ENCODE measurements around the gene FOXP1.

- no peak for TF ChIP-seq SP1 (IDR thresholded peaks at IDR 0.05)
- no peak for TF ChIP-seq PKNOX1 (IDR thresholded peaks at IDR 0.05)
- TF ChIP-seq ZNF384 (IDR thresholded peaks at IDR 0.05), result no peak
- no peak for TF ChIP-seq BHLHE40 (IDR thresholded peaks at IDR 0.05; ENCODE audit: borderline replicate concordance)
- no peak for TF ChIP-seq SUZ12 (IDR thresholded peaks at IDR 0.05)
- no peak for TF ChIP-seq ELF4 (IDR thresholded peaks at IDR 0.05)
- no peak for TF ChIP-seq FOXM1 (IDR thresholded peaks at IDR 0.05; ENCODE audit: borderline replicate concordance)
- no peak for TF ChIP-seq HDGF (IDR thresholded peaks at IDR 0.05; ENCODE audit: borderline replicate concordance)
- TF ChIP-seq NFRKB (IDR thresholded peaks at IDR 0.05), result no peak
- no peak for TF ChIP-seq FOXK2 (IDR thresholded peaks at IDR 0.05)
- no peak for TF ChIP-seq ARNT (IDR thresholded peaks at IDR 0.05)
- TF ChIP-seq L3MBTL2 (conservative IDR thresholded peaks at IDR 0.05), result no peak
Measured at GRCh38 chr3:71541313-71541712, 42.2 kb downstream of the FOXP1 start.

All from HEK293T (cell line).